HEK293T (cell line): ENCODE results near the gene ATP9B.

ENCODE experiments used
- CTCF ChIA-PET: fragments of 350-600 bp; formaldehyde crosslinking; extraction: SDS; loops from one replicate; lab custom pipeline; 2021; ENCODE audit warnings: antibody characterized with exemption, inconsistent platforms; lab: Yijun Ruan, JAX
- POLR2A ChIA-PET: fragments of 350-600 bp; formaldehyde crosslinking; extraction: SDS; loops from one replicate; lab custom pipeline; 2020; ENCODE audit warnings: antibody characterized with exemption, inconsistent platforms; lab: Yijun Ruan, JAX
- DNase-seq: peaks from one replicate; pipeline ENCODE4 v3.0.0; 2012; ENCODE audit warnings: mixed read lengths; ENCODE audit errors: extremely low spot score
- ARNT ChIP-seq: fragments of 450-650 bp; IDR thresholded peaks from 2 replicates; pipeline ENCODE4 v1.6.1; 2017; ENCODE audit warnings: mild to moderate bottlenecking
- BHLHE40 ChIP-seq: fragments of 450-650 bp; IDR thresholded peaks from 2 replicates; pipeline ENCODE4 v1.6.1; 2016; ENCODE audit warnings: mild to moderate bottlenecking, moderate library complexity, borderline replicate concordance
- CTBP1 ChIP-seq: fragments of 450-650 bp; IDR thresholded peaks from 2 replicates; pipeline ENCODE4 v1.6.1; 2016; ENCODE audit warnings: borderline replicate concordance
- ELF4 ChIP-seq: fragments of 450-650 bp; IDR thresholded peaks from 2 replicates; pipeline ENCODE4 v1.6.1; 2017; ENCODE audit warnings: antibody characterized with exemption
- FOXA1 ChIP-seq: fragments of 450-650 bp; IDR thresholded peaks from 2 replicates; pipeline ENCODE4 v1.6.1; 2016; ENCODE audit warnings: mild to moderate bottlenecking
- FOXK2 ChIP-seq: fragments of 450-650 bp; IDR thresholded peaks from 2 replicates; pipeline ENCODE4 v1.6.1; 2016; ENCODE audit warnings: mild to moderate bottlenecking
- FOXM1 ChIP-seq: fragments of 450-650 bp; IDR thresholded peaks from 2 replicates; pipeline ENCODE4 v1.6.1; 2017; ENCODE audit warnings: mild to moderate bottlenecking, borderline replicate concordance
- HDGF ChIP-seq: fragments of 450-650 bp; IDR thresholded peaks from 2 replicates; pipeline ENCODE4 v1.6.1; 2017; ENCODE audit warnings: antibody characterized with exemption, borderline replicate concordance
- L3MBTL2 ChIP-seq: fragments of 450-650 bp; conservative IDR thresholded peaks from 2 replicates; pipeline ENCODE4 v1.6.1; 2016; ENCODE audit warnings: mild to moderate bottlenecking
- LEF1 ChIP-seq: fragments of 450-650 bp; IDR thresholded peaks from 2 replicates; pipeline ENCODE4 v1.6.1; 2017; ENCODE audit warnings: mild to moderate bottlenecking, borderline replicate concordance
- NFRKB ChIP-seq: fragments of 450-650 bp; IDR thresholded peaks from 2 replicates; pipeline ENCODE4 v1.6.1; 2016; ENCODE audit warnings: mild to moderate bottlenecking, moderate library complexity
- PKNOX1 ChIP-seq: fragments of 450-650 bp; IDR thresholded peaks from 2 replicates; pipeline ENCODE4 v1.6.1; 2016
- SP1 ChIP-seq: fragments of 450-650 bp; IDR thresholded peaks from 2 replicates; pipeline ENCODE4 v1.6.1; 2017
- SUZ12 ChIP-seq: fragments of 450-650 bp; IDR thresholded peaks from 2 replicates; pipeline ENCODE4 v1.6.1; 2016; ENCODE audit warnings: mild to moderate bottlenecking
- TARDBP ChIP-seq: fragments of 450-650 bp; IDR thresholded peaks from 2 replicates; pipeline ENCODE4 v1.6.1; 2016
- ZNF384 ChIP-seq: fragments of 450-650 bp; IDR thresholded peaks from 2 replicates; pipeline ENCODE4 v1.6.1; 2016

ATP9B gene

DNA sequence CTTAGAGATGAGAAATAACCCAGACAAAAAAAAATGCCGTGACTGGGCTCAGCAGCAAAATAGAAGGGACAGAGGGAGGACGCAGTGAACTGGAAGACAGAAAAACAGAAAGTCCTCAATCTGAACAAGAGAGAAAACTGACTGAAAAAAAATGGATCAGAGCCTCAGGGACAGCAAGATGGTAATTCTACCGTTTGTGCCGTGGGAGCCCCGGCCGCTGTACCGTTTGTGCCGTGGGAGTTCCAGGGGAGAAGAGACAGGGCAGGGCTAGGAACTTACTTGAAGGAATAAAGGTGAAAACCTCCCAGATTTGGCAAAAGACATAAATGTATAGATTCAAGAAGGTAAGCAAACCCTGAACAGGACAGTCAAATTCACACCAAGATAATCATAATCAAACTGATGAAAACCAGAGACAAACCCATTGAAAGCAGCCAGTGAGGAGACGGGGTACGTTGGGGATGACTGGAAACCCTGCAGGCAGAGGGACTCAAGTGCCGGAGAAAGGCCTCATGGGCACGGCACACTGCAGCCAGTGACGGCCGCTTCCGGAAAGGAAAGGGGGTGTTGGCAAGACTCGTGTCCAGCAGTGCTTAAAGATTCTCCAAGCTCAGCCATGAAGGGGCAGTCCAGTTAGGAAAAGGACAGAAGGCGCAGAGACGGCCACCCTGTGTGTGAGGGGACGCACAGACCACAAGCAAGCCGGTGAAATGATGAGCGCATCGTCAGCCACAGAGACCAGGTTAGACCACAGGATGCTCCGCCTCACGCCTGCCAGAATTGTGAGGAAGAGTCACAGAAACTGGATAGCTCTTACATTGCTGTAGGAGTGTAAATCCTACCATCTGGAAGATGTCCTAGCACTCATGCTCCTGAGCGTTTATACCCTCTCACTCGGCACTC lies 286.5 kb downstream of the ATP9B start:
- DNase-seq: no peak
- CTCF ChIA-PET: no interaction called here
- TF ChIP-seq FOXK2 (no peak), NFRKB (no peak), SP1 (no peak), PKNOX1 (no peak)
- POLR2A ChIA-PET: no interaction called here

DNA sequence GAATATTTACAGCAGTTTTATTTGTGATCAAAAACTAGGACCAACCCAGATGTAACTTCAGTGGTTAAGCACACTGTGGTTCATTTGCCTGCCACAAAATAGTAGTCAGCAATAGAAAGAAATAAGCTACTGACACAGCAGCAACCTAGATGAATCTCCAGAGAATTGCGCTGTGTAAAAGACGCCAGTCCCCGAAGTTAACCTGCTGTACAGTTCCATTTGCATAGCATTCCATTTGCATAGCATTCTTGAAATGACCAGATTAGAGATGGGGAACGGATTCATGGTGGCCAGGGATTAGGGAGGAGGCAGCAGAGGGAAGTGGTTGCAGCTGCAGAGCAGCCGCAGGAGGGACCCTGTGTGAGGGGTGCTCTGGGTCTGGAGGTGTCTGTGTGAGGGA lies 287.2 kb downstream of the ATP9B start:
- ChIA-PET POLR2A (no interaction called here), CTCF (no interaction called here)

DNA sequence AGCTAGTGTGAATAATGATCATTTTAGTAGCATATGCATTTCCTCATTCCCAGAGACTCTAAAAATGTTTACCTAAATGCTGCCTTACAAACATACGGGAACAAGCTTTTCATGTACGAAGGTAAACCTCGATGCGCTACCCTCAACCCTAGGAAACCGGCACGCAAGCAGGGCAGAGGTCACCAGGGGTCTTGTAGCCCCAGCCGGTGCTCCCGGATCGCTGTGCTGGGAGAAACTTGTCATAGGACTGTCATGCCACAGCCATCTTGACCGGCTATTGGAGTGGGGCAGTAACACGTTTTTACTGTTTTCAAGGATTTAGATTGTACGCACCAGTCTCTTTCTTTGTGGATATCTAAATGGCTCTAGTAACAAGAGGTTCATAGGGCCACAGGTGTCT lies 291.7 kb downstream of the ATP9B start:
- ChIA-PET POLR2A (no interaction called here), CTCF (no interaction called here)
- DNase-seq: no peak
- no peak for TF ChIP-seq PKNOX1
- TF ChIP-seq FOXK2: no peak

More for the DNA sequence above, 287.2 kb downstream of the ATP9B start:
- DNase-seq: no peak
- TF ChIP-seq ELF4: no peak

DNA sequence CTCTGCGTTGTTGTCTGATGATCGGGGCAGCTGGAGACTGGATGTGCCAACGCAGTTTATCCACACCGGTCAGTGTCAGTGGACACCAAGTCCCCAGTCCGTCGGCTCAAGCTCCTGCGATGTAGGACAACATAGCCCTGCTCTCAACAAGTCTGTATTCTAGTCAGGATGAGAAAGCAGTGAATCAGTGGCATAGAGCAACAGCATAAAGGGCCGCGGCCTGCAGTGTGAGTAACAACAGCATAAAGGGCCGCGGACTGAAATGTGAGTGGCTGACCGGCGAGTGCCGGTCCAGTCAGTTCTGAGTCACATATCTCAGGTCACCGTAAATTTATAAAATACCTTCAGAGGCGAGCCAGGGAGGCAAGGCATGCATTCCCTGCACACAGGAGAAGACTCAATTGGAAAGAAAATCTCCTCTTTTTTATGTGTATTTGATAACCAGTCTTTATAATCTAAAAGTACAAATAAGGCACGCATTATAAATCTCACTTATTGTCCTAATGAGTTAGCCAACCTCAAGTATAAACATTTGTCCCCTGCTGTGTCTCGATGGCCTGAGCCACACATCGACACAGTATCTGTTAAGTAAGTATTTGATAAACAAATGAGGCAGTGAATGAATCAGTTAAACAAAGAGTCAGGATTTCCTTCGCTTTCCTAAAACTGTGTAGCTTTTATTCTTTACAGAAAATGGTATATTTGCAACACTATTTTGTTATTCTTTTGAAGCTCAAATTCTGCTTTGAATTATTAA lies 292.8 kb downstream of the ATP9B start:
- DNase-seq: no peak
- CTCF ChIA-PET: no interaction called here
- POLR2A ChIA-PET: no interaction called here
- TF ChIP-seq HDGF (no peak), LEF1 (no peak), FOXM1 (no peak), BHLHE40 (no peak), ARNT (no peak), NFRKB (no peak), ZNF384 (no peak), SUZ12 (no peak), PKNOX1 (no peak), ELF4 (no peak), L3MBTL2 (no peak), CTBP1 (no peak), TARDBP (no peak), FOXK2 (no peak), FOXA1 (no peak), SP1 (no peak)

GRCh38 chr18:79365701-79366100 lies 296.5 kb downstream of the ATP9B start:
- CTCF ChIA-PET: no interaction called here
- TF ChIP-seq LEF1 (no peak), SP1 (no peak)
- POLR2A ChIA-PET: no interaction called here
- DNase-seq: no peak

GRCh38 chr18:79366177-79367094 lies 297.2 kb downstream of the ATP9B start:
- POLR2A ChIA-PET: no interaction called here
- no peak for DNase-seq

GRCh38 chr18:79367480-79367879 lies 298.3 kb downstream of the ATP9B start:
- ChIA-PET POLR2A (no interaction called here), CTCF (no interaction called here)
- DNase-seq: no peak
- TF ChIP-seq HDGF (no peak), BHLHE40 (no peak), ARNT (no peak), TARDBP (no peak), FOXM1 (no peak), L3MBTL2 (no peak), CTBP1 (no peak), LEF1 (no peak), PKNOX1 (no peak), SP1 (no peak), NFRKB (no peak), FOXK2 (no peak), SUZ12 (no peak), ELF4 (no peak), FOXA1 (no peak), ZNF384 (no peak)

More at GRCh38 chr18:79366177-79367094, 297.2 kb downstream of the ATP9B start:
- CTCF ChIA-PET: no interaction called here
- no peak for TF ChIP-seq ARNT
- no peak for TF ChIP-seq SUZ12
- no peak for TF ChIP-seq ELF4
- TF ChIP-seq NFRKB: no peak
